Endothelial cell of umbilical vein (primary cell): ENCODE measurements around the gene NKD1. TPM values are rescaled to one million over a fixed set of nuclear protein-coding genes. Genes with fewer than 3 reads are reported as not detected.

ENCODE experiments used
- BruUV-seq: library from RNA; stranded (reverse); fragments of 400-500 nt; replicated peaks from 2 replicates; lab custom pipeline; 2021; lab: Mats Ljungman, UMichigan
- CTCF ChIA-PET: fragments of 300-600, 350-600 bp; sonication (Branson Sonifier 250); formaldehyde crosslinking; loops from one replicate; lab custom pipeline; 2021; ENCODE audit warnings: antibody characterized with exemption, inconsistent platforms; lab: Charles Lee
- POLR2A ChIA-PET: fragments of 300-600, 350-600 bp; sonication (Branson Sonifier 250); formaldehyde crosslinking; loops from one replicate; lab custom pipeline; 2021; ENCODE audit warnings: antibody characterized with exemption, inconsistent platforms; lab: Charles Lee
- DNase-seq: peaks from one replicate; pipeline ENCODE4 v3.0.0-alpha.2; 2011; ENCODE audit warnings: low read depth, low spot score
- FAIRE-seq: peaks from 2 replicates; lab custom pipeline; 2011; peaks lifted over from hg19 to GRCh38; lab: Jason Lieb, UNC
- H2AFZ ChIP-seq: 2 replicates; pipeline ENCODE4 v1.6.0; 2012; ENCODE audit warnings: low read depth, low read length, control low read depth, inconsistent platforms
- H3K27ac ChIP-seq: 2 replicates; pipeline ENCODE4 v1.5.1; 2011; ENCODE audit warnings: low read depth, mild to moderate bottlenecking, control low read depth, low read length, moderate library complexity; ENCODE audit not compliant: insufficient read depth
- H3K27me3 ChIP-seq, 2 experiments: 2 replicates each; pipeline versions ENCODE4 v1.6.0 to v1.6.1; 2011; ENCODE audit warnings: low read length in 2 of 2, mixed read lengths in 1 of 2; ENCODE audit not compliant: control insufficient read depth in 2 of 2, insufficient read depth in 2 of 2
- H3K36me3 ChIP-seq, 2 experiments: 2 replicates in 1 of 2; 3 replicates in 1 of 2; pipeline ENCODE4 v1.5.1; 2011; ENCODE audit warnings: low read length in 2 of 2, mild to moderate bottlenecking in 1 of 2, moderate library complexity in 1 of 2; ENCODE audit not compliant: control insufficient read depth in 2 of 2, insufficient read depth in 2 of 2; ENCODE audit errors: extremely low read depth in 1 of 2
- H3K4me1 ChIP-seq: 3 replicates; pipeline ENCODE4 v1.5.1; 2011; ENCODE audit warnings: mild to moderate bottlenecking, low read length; ENCODE audit not compliant: control insufficient read depth, insufficient read depth; ENCODE audit errors: extremely low read depth
- H3K4me2 ChIP-seq: 2 replicates; pipeline ENCODE4 v1.6.1; 2011; ENCODE audit warnings: low read length, control low read depth, mixed read lengths; ENCODE audit not compliant: insufficient read depth
- H3K4me3 ChIP-seq, 3 experiments: fragments of 200-600 bp in 1 of 3; sonication (generic), shearing (Covaris generic) in 1 of 3; replicated peaks in 1 of 3; 2 replicates each; pipeline ENCODE4 v1.5.1; 2011 to 2016; ENCODE audit warnings: control low read depth in 3 of 3, low read length in 3 of 3, mild to moderate bottlenecking in 2 of 3, inconsistent platforms in 1 of 3, low read depth in 1 of 3, moderate library complexity in 1 of 3; ENCODE audit not compliant: insufficient read depth in 1 of 3
- H3K79me2 ChIP-seq: 2 replicates; pipeline ENCODE4 v1.6.0; 2012; ENCODE audit warnings: low read length, inconsistent platforms; ENCODE audit not compliant: control insufficient read depth, insufficient read depth
- H3K9ac ChIP-seq: replicated peaks from 2 replicates; pipeline ENCODE3; 2011; ENCODE audit warnings: low read length, control low read depth; ENCODE audit not compliant: insufficient read depth; ENCODE audit errors: extremely low read depth
- H3K9me1 ChIP-seq: replicated peaks from 3 replicates; pipeline ENCODE4 v1.6.0; 2011; ENCODE audit warnings: mild to moderate bottlenecking, low read length; ENCODE audit not compliant: control insufficient read depth, insufficient read depth; ENCODE audit errors: extremely low read depth
- H3K9me3 ChIP-seq: replicated peaks from 2 replicates; pipeline ENCODE4 v1.5.1; 2012; ENCODE audit warnings: low read length, inconsistent platforms; ENCODE audit not compliant: control insufficient read depth, insufficient read depth
- H4K20me1 ChIP-seq: replicated peaks from 2 replicates; pipeline ENCODE3; 2011; ENCODE audit warnings: mild to moderate bottlenecking, low read length; ENCODE audit not compliant: control insufficient read depth, insufficient read depth; ENCODE audit errors: extremely low read depth
- EZH2 ChIP-seq: IDR thresholded peaks from 2 replicates; pipeline ENCODE4 v1.6.1; 2012; ENCODE audit warnings: borderline replicate concordance, low read depth, mild to moderate bottlenecking, moderate library complexity, low read length, inconsistent platforms; ENCODE audit not compliant: severe bottlenecking
- FOS ChIP-seq: IDR thresholded peaks from 2 replicates; pipeline ENCODE4 v1.6.1; 2011; ENCODE audit warnings: mild to moderate bottlenecking, low read length, moderate library complexity, borderline replicate concordance; ENCODE audit not compliant: insufficient read depth
- GATA2 ChIP-seq: IDR thresholded peaks from 2 replicates; pipeline ENCODE4 v1.7.0; 2011; ENCODE audit warnings: low read depth, mild to moderate bottlenecking, moderate library complexity, mixed read lengths, low read length; ENCODE audit not compliant: insufficient read length, insufficient read depth
- JUN ChIP-seq: IDR thresholded peaks from 2 replicates; pipeline ENCODE4 v1.6.1; 2011; ENCODE audit warnings: borderline replicate concordance, low read depth; ENCODE audit not compliant: insufficient read length, insufficient read depth
- MYC ChIP-seq: IDR thresholded peaks from one replicate; pipeline ENCODE4 v1.6.1; 2011; ENCODE audit warnings: mild to moderate bottlenecking, low read depth, low read length
- POLR2A ChIP-seq: IDR thresholded peaks from 2 replicates; pipeline ENCODE4 v1.6.1; 2012; ENCODE audit warnings: low read depth, mild to moderate bottlenecking, control low read depth, low read length
- POLR2AphosphoS5 ChIP-seq: IDR thresholded peaks from 2 replicates; pipeline ENCODE4 v1.6.1; 2012; ENCODE audit warnings: low read depth, mild to moderate bottlenecking, control low read depth, low read length, moderate library complexity; ENCODE audit not compliant: insufficient read depth
- dilution Hi-C: fragments of 300-500 bp; cut with MboI; formaldehyde crosslinking; loops from one replicate; pipeline ENCODE4 v1.15.0; 2019; ENCODE audit warnings: low sequenced_read_pairs; ENCODE audit not compliant: extremely low pct_ligation_motif_present
- intact Hi-C: fragments of 100-400 bp; cut with micrococcal nuclease; formaldehyde crosslinking; loops from one replicate; pipeline ENCODE4 v1.10.0; 2022
- polyA plus RNA-seq, 4 experiments: library from polyadenylated mRNA; depleted of rRNA in 3 of 4; stranded (reverse) in 3 of 4; unstranded in 1 of 4; fragments of >200 nt; gene quantifications; 2 replicates each; pipeline versions ENCODE4 v1.2.1 to v1.2.3, GENCODE V29; 2011 to 2012; ENCODE audit warnings: missing spikeins in 1 of 4
- total RNA-seq: library from RNA; stranded (reverse); gene quantifications from 2 replicates; pipeline ENCODE4 v1.2.3, GENCODE V29; 2021
- TF ChIP-seq, protein P1 (sequence below): IDR thresholded peaks from 2 replicates; pipeline ENCODE4 v1.6.1; 2011; ENCODE audit not compliant: insufficient read depth, insufficient read length
- TF ChIP-seq, protein P2 (sequence below), 2 donors: IDR thresholded peaks; 1 replicate in 1 of 2; 2 replicates in 1 of 2; pipeline ENCODE4 v1.5.1; 2011; ENCODE audit warnings: low read length in 2 of 2, mild to moderate bottlenecking in 2 of 2, moderate library complexity in 2 of 2, control low read depth in 1 of 2, inconsistent platforms in 1 of 2, low read depth in 1 of 2; ENCODE audit not compliant: insufficient read depth in 1 of 2; ENCODE audit errors: extremely low read depth in 1 of 2

NKD1 gene
- total and polyA plus RNA-seq, 2 donors (not counting 3 experiments of a cell fraction or from before 2014, with no cell fraction given): not detected

DNA sequence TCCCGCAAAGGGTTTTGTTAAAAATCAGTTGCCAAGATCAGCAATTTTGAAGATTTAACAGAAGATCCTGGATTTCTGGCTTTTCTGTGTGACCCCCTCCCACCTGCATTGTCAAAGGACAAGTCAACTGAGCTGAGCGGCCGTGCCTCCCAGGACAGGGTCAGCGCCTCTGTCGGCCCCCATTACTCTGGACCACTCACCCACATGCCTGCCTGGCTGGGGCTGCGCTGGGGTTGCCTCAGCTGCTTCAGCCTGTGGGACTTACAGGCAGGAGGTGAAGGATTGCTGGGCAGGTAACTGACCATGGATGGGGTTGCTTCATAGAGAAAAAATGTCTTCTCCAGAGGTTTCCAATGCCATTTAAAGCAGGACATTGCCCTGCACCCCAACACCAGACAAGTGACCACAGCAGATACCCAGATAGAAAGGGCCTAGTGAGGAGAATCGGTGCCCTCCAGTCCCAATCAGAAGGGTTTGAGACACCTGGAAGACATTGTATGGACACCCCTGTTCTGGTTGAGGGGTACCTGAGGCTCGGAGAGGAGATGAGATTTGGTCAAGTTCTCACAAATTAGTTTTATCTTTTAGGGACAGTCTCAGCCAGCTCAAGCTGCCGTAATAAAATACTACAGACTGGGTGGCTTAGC lies 80.1 kb downstream of the NKD1 start:
- Histone ChIP-seq H3K4me1 (no peaks in the 10 kb centered on the region), H3K27ac (no peak overlapping the region), H3K9ac (no peak overlapping the region), H3K9me3 (no peaks in the 10 kb centered on the region), H3K9me1 (no peaks in the 10 kb centered on the region), H2AFZ (no peak overlapping the region), H3K27me3 (no peaks in the 10 kb centered on the region), H4K20me1 (no peaks in the 10 kb centered on the region), H3K4me3 (no peak overlapping the region), H3K4me2 (no peak overlapping the region), H3K79me2 (no peaks in the 10 kb centered on the region), H3K36me3 (no peaks in the 10 kb centered on the region)
- intact Hi-C loops (no loop called here), dilution Hi-C loops (no loop called here)
- FAIRE-seq (no peak), DNase-seq (no peak)
- no TSS peak for BruUV-seq
- TF ChIP-seq, protein P1, sequence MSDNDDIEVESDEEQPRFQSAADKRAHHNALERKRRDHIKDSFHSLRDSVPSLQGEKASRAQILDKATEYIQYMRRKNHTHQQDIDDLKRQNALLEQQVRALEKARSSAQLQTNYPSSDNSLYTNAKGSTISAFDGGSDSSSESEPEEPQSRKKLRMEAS: no peak
- TF ChIP-seq POLR2A (no peak), MYC (no peak), POLR2AphosphoS5 (no peak), FOS (no peak), EZH2 (no peak), JUN (no peak), GATA2 (no peak)
- TF ChIP-seq, protein P2, sequence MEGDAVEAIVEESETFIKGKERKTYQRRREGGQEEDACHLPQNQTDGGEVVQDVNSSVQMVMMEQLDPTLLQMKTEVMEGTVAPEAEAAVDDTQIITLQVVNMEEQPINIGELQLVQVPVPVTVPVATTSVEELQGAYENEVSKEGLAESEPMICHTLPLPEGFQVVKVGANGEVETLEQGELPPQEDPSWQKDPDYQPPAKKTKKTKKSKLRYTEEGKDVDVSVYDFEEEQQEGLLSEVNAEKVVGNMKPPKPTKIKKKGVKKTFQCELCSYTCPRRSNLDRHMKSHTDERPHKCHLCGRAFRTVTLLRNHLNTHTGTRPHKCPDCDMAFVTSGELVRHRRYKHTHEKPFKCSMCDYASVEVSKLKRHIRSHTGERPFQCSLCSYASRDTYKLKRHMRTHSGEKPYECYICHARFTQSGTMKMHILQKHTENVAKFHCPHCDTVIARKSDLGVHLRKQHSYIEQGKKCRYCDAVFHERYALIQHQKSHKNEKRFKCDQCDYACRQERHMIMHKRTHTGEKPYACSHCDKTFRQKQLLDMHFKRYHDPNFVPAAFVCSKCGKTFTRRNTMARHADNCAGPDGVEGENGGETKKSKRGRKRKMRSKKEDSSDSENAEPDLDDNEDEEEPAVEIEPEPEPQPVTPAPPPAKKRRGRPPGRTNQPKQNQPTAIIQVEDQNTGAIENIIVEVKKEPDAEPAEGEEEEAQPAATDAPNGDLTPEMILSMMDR (IDR thresholded peaks at IDR 0.05; ENCODE audit: extremely low read depth in 1 of 2, insufficient read depth in 1 of 2, low read depth in 1 of 2, low read length in 2 of 2): no peak
- POLR2A ChIA-PET: no interaction called here
- CTCF ChIA-PET: interaction anchor here (1.2 to 1.6 kb wide), 4 partner anchors 8 to 178 kb away, joined by 4 to 6 read pairs (median 6); no protein-coding TSS in a partner anchor
